Psoas muscle (tissue), 8 donors: ENCODE data around the gene FAHD2A. TPM values are rescaled to one million over a fixed set of nuclear protein-coding genes. Genes with fewer than 3 reads are reported as not detected.

Experiments
- ATAC-seq, 4 donors: fragments of 200-7000 bp; cut with Tn5 transposase; one replicate each; pipeline ENCODE4 v1.9.1; 2020; ENCODE audit warnings: moderate library complexity in 3 of 4, mild to moderate bottlenecking in 2 of 4
- DNase-seq, 2 donors: peaks; one replicate each; pipeline ENCODE4 v3.0.0-alpha.2; 2020
- H3K27ac ChIP-seq: fragments of 200-600 bp; one replicate; pipeline ENCODE4 v1.8.0; 2022
- H3K27me3 ChIP-seq, 3 donors: fragments of 200-600 bp in 1 of 3; one replicate each; pipeline versions ENCODE4 v1.6.1 to v1.8.0; 2013 to 2022; ENCODE audit warnings: low read length in 2 of 3, mild to moderate bottlenecking in 2 of 3, moderate library complexity in 1 of 3; ENCODE audit not compliant: insufficient read depth in 3 of 3
- H3K36me3 ChIP-seq, 2 donors: fragments of 200-600 bp in 1 of 2; one replicate each; pipeline versions ENCODE4 v1.6.1 to v1.8.0; 2013 to 2022; ENCODE audit warnings: low read depth in 1 of 2, mild to moderate bottlenecking in 1 of 2, moderate library complexity in 1 of 2; ENCODE audit not compliant: insufficient read depth in 1 of 2
- H3K4me1 ChIP-seq: fragments of 200-600 bp; one replicate; pipeline ENCODE4 v1.8.0; 2022
- H3K4me3 ChIP-seq: fragments of 200-600 bp; one replicate; pipeline ENCODE4 v1.8.0; 2022; ENCODE audit warnings: mild to moderate bottlenecking
- H3K9me3 ChIP-seq: fragments of 200-600 bp; one replicate; pipeline ENCODE4 v1.8.0; 2022
- WGBS, 3 donors: extraction: QIAGEN DNeasy Blood & Tissue Kit; methylation state at CpG; one replicate each; pipeline versions ENCODE4 v1.1.6 to v1.1.7; 2013; 5-methylcytosine and 5-hydroxymethylcytosine counted together
- intact Hi-C, 2 donors: fragments of 100-400 bp; cut with DNase I; formaldehyde crosslinking; loops; one replicate each; pipeline versions ENCODE4 v1.11.0 to v1.14.2; 2022
- polyA plus RNA-seq, 3 donors: library from polyadenylated mRNA; stranded (reverse); fragments of 200-250 nt; gene quantifications; one replicate each; pipeline ENCODE4 v1.2.3, GENCODE V29; 2013
- total RNA-seq, 4 donors: library from RNA; stranded (reverse); fragmentation: NEBNext Ultra II Directional in 2 of 4; extraction: Animal tissue kit (Norgen Biotek cat#: 25700) in 2 of 4; gene quantifications; one replicate each; pipeline versions ENCODE4 v1.2.1 to v1.2.4, GENCODE V29; 2021 to 2023
- TF ChIP-seq, protein P1 (sequence below): fragments of 200-600 bp; IDR thresholded peaks from one replicate; pipeline ENCODE4 v1.8.0; 2022; ENCODE audit warnings: antibody characterized with exemption
- donor health status: healthy with polysubstance abuse.
- donor health status: DM: no; HTN: no; CAD: no; lungs with moderate emphysema.
- donor health status: Bipolar disorder and iron deficiency.
- donor health status: healthy.
- donor health status: DM: yes; HTN: yes; CAD: no.
- donor health status: DM: no; HTN: no; CAD: no.
- donor health status: DM: no; HTN: no; CAD: no.
- donor health status: DM: yes; HTN: yes; CAD: no.

The FAHD2A gene
- total and polyA plus RNA-seq, 7 donors = 21.9 to 39.0 (median 28.4) TPM

DNA sequence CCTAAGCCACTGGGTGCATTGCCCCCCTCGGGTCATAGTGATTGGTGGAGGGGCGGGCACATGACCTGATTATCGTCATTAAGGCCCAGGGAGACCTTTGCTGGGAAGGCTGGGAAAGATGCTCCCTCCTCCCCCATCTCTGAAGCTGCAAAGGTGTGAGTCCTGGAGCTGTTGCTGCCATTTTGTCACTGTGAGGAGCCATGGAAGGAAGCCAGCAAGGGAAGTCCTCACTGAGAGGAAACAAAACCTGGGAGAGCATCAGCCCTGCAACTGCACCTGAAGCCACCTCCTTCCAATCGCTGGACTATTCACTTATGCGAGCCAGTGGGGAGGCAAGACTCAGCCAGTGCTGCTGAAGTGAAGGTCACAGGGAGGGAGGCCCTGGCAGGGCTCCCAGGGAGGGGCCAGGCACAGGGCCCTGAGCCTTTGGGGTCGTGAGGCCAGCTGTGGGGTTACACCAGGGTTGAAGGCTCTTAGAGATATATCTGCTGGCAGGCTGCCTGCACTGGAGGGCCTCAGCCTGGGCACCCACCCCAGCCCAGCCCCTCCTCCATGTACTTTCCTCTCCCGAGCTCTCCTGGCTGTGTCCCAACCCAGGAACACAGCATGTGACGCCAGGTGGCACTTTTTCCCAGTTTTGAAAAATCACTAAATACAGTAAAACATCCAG is 10.7 kb upstream of the FAHD2A start:
- TF ChIP-seq, protein P1, sequence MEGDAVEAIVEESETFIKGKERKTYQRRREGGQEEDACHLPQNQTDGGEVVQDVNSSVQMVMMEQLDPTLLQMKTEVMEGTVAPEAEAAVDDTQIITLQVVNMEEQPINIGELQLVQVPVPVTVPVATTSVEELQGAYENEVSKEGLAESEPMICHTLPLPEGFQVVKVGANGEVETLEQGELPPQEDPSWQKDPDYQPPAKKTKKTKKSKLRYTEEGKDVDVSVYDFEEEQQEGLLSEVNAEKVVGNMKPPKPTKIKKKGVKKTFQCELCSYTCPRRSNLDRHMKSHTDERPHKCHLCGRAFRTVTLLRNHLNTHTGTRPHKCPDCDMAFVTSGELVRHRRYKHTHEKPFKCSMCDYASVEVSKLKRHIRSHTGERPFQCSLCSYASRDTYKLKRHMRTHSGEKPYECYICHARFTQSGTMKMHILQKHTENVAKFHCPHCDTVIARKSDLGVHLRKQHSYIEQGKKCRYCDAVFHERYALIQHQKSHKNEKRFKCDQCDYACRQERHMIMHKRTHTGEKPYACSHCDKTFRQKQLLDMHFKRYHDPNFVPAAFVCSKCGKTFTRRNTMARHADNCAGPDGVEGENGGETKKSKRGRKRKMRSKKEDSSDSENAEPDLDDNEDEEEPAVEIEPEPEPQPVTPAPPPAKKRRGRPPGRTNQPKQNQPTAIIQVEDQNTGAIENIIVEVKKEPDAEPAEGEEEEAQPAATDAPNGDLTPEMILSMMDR = no peak
- Histone ChIP-seq H3K4me1 (no peaks in the 10 kb centered on the region), H3K27me3 (peaks cover 0 to 3% (median 0%) of the 10 kb centered on the region in 3 donors), H3K4me3 (no peak overlapping the region), H3K9me3 (no peaks in the 10 kb centered on the region), H3K27ac (no peak overlapping the region), H3K36me3 (no peaks in the 10 kb centered on the region)
- no peak for DNase-seq
- intact Hi-C loops = no loop called here
- ATAC-seq = no peak
- 59 to 61% (median 61%) methylated on average over 8 of the region's 8 CpGs for WGBS, 3 donors

DNA sequence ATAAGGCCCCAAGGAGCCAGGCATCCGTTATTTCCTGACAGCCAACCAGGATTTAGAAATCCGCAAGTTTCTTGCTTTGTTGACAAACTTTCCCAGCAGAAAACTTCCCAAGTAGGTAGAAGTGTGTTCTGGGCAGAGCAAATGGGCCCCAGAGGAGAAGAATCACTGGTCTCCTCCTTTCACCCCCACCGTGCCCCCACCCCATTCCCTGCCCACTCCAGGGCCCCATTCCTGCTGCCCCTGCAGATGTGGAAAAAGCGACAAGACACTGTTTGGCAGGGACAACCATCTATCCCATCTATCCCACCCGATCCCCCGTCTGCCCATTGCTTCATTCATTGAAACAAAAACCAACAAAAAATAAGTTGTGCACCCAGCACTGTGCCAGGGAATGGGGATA is 10.2 kb upstream of the FAHD2A start:
- H3K9me3 ChIP-seq = no peaks in the 10 kb centered on the region
- H3K36me3 ChIP-seq = no peaks in the 10 kb centered on the region
- no peaks in the 10 kb centered on the region for H3K4me1 ChIP-seq
- WGBS, 3 donors = 78 to 90% (median 81%) methylated on average over 6 of the region's 6 CpGs
- TF ChIP-seq, protein P1 = no peak
- DNase-seq = no peak
- peaks cover 0 to 3% (median 0%) of the 10 kb centered on the region in 3 donors for H3K27me3 ChIP-seq
- no peak overlapping the region for H3K4me3 ChIP-seq
- no peak for ATAC-seq
- no peak overlapping the region for H3K27ac ChIP-seq
- intact Hi-C loops = no loop called here

DNA sequence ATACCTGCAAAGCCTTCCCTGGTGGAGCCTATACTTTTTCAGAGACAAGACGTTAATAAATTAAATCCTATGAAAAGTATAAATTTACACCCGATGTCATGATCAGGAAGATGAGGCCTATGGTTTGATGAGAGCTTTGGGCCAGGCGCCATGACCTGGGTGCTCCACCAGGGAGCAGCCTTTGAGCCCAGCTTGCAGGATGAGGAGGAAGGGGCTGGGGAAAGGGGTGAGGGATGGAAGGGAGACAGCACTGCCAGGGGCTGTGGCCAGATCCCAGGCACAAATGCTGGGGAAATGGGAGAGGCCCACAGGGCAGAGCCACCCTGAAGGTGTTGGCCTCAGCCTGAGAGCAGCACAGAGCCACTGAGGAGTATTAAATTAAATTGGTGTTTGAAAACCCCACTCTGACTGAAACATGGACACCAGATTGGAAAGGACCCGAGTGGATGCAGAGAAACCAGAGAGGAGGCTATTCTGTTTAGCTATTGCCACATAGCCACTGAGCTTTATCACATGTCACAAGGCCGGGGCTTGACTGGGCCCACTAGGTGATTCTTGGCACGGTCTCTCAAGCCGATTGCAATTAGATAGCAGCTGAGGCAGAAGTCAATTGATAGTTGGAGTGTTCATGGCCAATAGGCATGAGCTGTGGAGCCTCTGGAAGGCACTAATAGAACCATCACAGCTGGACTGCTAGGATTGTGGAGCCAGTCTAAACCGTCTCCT is 9.6 kb upstream of the FAHD2A start:
- no peak for ATAC-seq

DNA sequence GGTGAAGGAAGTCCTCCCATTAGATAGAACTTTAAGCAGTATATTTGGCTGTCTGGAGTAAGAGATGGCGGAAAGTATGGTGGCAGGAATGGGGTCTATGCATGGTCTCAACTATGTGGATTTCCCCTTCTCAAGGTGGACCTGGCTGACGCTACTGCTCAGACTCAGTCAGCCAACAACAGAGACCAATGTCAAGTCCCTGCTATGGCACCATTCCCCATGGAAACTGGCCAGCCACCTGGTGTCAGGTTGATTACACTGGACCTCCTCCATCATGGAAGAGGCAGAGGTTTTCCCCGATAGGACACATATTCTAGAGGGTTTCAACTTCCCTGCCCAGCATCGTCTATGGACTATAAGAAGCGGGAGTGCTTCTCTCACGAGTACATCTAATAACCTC is 8.6 kb upstream of the FAHD2A start:
- H3K9me3 ChIP-seq = no peaks in the 10 kb centered on the region
- intact Hi-C loops = no loop called here
- H3K4me3 ChIP-seq = no peak overlapping the region
- 87 to 91% (median 88%) methylated on average over 6 of the region's 6 CpGs for whole genome bisulfite sequencing, 3 donors
- TF ChIP-seq, protein P1 = no peak
- no peaks in the 10 kb centered on the region for H3K4me1 ChIP-seq
- H3K36me3 ChIP-seq = no peaks in the 10 kb centered on the region
- H3K27me3 ChIP-seq = no peaks in the 10 kb centered on the region
- no peak for ATAC-seq
- DNase-seq = no peak
- H3K27ac ChIP-seq = no peak overlapping the region

More for the DNA sequence above, 9.6 kb upstream of the FAHD2A start:
- H3K4me3 ChIP-seq = no peak overlapping the region
- H3K27ac ChIP-seq = no peak overlapping the region
- H3K9me3 ChIP-seq = no peaks in the 10 kb centered on the region
- 83 to 87% (median 87%) methylated on average over 8 of the region's 8 CpGs for WGBS, 3 donors
- H3K4me1 ChIP-seq = no peaks in the 10 kb centered on the region
- H3K36me3 ChIP-seq = no peaks in the 10 kb centered on the region
- TF ChIP-seq, protein P1 = no peak
- no peak for DNase-seq
- peaks cover 0 to 3% (median 0%) of the 10 kb centered on the region in 3 donors for H3K27me3 ChIP-seq
- intact Hi-C loops = no loop called here
